ENCODE measurements around the gene SLC30A4. TPM values are rescaled to one million over a fixed set of nuclear protein-coding genes. Genes with fewer than 3 reads are reported as not detected.
"Not testable (repeated sequence)": the region's sequence is repeated elsewhere in the genome, so short reads cannot be mapped to it uniquely, and the experiment has no call there.

SLC30A4 gene
- total RNA-seq, 2 donors from 2014 or later: 4.9 to 5.0 TPM

DNA sequence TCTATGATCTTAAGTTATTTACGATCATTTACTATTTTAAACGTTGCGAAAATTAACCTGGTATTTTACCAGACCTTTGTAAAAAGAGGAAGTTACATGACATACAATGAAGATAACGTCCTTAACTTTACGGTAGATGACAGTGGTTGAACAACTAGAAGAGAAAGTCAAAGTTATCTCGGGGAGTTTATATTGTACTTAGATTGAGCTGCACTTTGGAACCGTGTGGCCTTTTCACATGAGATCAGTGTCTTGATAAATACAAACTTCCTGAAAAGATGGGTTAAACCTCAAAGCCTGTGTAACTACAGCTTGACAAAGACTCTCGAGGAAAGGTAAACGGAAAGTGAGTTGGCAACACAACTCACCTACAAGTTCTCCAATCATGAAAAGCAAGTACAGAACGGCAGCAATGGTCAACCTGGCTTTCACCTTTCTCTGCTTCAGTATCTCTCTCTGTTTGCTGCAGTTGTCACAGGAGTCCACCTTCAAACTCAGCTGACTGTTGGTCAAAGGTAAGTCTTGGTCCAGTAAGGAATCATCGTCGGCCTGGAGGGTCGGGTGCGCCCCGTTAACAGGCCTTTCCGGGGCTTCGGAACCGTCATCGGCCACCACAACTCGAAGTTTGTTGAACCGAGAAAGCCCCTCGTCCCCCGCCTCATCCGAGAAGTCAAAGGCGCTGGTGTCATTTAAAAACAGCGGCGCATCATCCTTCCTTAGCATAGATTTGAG lies 793 bp downstream of the SLC30A4 start:
- intact Hi-C loops (cut with DNase I): loop anchor here in 1 of 2 donors (2.0 kb wide), 1 partner anchor 65 kb away; the partner anchor contains the start of gene BLOC1S6
- peak in 1 of 2 donors; percentile 3 for ATAC-seq

DNA sequence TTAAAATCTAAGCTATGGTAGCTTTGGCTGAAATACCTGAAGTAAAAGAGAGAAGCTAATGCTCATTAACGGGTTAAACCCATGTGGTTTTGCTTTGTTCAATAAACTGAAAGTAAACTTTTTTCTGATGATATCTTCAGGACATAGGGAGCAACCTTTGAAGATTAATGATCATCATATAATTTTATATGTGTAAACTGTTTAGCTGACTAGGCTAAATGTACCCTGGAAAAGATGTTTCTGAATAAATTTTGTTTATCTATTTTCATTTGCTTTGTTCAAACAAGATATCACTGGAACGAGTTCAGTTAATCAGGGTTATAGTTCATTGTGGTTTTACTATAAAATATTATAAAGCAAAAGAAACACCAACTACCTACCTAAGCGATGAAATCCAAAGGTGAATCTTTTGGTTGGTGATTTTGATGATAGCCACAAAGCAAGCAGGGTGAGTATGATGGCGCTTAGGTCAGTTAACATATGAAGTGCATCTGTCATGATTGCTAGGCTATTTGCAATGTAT lies 11.7 kb downstream of the SLC30A4 start:
- intact Hi-C loops (cut with DNase I): no loop called here
- no peak for DNase-seq
- ATAC-seq: no peak

More for the DNA sequence above, 793 bp downstream of the SLC30A4 start:
- DNase-seq: no peak

DNA sequence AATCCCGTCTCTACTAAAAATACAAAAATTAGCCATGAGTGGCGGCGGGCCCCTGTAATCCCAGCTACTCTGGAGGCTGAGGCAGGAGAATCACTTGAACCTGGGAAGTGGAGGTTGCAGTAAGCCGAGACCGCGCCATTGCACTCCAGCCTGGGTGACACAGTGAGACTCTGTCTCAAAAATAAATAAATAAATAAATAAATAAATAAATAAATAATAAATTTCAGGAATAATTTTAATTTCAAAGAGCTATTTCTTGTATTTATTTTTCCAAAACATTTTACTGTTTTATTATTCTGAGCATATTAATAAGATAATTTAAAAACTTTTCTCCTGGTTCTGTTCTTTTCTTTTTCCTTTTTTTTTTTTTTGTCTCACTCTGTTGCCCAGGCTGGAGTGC lies 15.4 kb downstream of the SLC30A4 start:
- intact Hi-C loops (cut with DNase I); ATAC-seq; DNase-seq: not testable (repeated sequence)

DNA sequence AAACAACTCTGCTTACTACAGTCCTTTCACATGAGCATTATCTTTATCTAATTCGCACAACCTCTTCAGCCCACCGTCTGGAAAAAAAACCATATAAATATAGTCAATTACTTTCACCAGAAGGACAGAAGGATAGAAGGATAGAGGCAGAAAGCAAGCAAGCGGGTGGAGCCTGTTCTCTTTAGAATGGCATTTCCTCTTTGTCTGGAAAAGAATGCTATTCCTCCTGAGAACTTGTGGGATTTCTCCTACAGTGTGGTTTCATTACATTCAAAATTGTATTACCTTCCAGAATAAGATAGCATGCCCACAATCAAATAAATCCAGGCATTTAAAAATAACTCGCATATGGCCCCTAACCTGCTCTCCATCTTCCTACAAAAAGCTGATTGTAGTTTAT lies 23.1 kb downstream of the SLC30A4 start:
- intact Hi-C loops (cut with DNase I): no loop called here
- DNase-seq: no peak
- ATAC-seq: no peak

DNA sequence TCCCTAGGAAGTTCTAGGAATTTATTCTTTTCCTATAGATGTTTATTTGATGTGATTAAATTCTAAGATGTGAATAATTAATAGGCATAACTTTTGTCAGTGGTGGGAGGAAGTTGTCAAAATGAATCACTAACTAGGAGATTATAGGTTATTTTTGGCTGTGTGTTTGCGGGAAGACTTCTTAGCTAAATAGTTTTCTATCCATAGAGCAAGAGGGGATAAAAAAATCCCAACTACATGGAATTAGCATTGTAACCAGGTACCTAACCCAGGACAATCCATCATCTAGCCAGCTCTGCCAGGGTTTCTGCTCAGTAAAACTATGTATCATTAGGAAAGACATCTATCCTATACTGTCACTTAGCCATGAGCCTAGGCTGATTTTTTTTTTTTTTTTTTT lies 23.9 kb downstream of the SLC30A4 start:
- intact Hi-C loops (cut with DNase I): no loop called here
- DNase-seq (no peak), ATAC-seq (no peak)

DNA sequence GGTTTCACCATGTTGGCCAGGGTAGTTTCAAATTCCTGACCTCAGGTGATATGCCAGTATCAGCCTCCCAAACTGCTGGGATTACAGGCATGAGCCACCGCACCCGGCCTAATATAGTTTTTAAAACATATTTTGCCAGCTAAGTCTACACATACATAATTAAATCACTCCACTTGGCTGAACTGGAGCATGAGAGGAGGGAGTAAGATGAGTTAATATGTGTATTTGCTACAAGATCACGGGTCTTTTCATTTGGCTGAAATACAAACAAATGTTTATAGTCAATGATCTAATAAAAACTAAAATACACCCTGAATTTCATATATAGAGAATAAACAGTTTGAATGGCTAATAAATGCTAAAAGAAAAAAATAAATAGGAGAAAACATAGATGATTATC lies 25.3 kb downstream of the SLC30A4 start:
- ATAC-seq: no peak
- intact Hi-C loops (cut with DNase I): no loop called here
- no peak for DNase-seq

DNA sequence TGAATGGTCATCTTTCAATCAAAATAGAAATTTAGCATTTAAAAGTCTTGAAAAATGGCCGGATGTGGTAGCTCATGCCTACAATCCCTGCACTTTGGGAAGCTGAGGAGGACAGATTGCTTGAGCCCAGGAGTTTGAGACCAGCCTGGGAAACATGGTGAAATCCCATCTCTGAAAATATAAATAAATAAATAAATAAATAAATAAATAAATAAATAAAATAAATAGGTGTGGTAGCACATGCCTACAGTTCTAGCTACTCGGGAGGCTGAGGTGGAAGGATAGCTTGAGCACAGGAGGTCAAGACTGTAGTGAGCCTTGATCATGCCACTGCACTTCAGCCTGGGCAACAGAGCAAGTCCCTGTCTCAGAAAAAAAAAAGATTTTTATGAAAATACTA lies 25.9 kb downstream of the SLC30A4 start:
- ATAC-seq (no peak), DNase-seq (no peak)
- intact Hi-C loops (cut with DNase I): no loop called here

DNA sequence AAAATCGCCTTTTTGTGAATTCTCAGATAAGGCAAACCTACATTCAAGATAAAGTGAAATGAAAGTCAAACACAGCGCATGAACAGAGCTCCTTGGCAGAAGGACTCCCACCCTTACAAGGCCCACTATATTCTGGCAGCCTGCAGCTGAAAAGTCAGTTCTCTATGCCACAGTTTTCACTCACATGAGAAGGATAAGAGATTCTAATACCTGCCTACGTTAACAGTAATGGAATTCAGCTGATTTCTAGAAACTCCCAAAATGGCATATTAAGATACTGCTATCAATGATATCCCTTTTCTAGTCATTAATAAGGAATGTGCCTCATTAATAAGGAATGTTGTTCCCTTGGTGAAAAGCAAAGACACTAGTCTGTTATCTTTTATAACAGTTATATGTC lies 27.0 kb downstream of the SLC30A4 start:
- intact Hi-C loops (cut with DNase I): no loop called here
- DNase-seq (no peak), ATAC-seq (peak in 1 of 2 donors; percentile 36)

DNA sequence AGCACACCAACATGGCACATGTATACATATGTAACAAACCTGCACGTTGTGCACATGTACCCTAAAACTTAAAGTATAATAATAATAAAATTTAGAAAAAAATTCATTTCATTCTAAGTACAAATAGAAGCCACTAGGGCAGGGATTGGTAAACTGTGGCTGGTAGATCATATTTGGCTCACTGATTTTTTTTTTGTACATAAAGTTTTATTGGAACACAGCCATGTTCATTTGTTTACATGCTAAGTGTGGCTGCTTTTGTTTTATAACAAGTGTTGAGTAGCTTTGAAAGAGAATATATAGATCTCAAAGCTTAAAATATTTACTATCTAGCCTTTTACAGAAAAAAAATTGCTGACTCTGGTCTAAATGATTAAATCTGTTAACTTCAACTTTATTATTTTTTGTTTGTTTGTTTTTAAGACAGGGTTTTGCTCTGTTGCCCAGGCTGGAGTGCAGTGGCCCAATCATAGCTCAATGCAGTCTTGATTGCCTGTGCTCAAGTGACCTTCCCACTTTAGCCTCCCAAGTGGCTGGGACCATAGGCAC lies 32.8 kb downstream of the SLC30A4 start:
- ATAC-seq (no peak), DNase-seq (no peak)
- intact Hi-C loops (cut with DNase I): no loop called here

DNA sequence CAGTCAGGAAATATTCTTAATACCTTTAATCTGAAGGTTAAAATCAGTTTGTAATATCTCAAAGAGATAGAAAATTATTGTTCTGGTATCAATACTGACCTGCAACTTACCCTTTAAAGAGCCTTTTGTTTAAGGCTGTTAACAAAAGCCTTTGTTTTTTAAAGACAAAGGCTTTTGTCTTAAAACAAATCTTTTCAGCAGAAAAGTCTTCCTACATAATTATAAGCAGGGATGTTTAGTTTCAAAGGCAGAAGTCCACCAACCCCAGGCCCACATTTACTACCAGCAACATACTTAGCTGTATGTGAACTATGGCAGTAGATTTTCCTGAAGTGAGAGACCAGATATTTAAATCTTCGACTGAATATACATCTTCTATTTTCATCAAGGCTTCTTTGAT lies 36.2 kb downstream of the SLC30A4 start:
- no peak for ATAC-seq
- intact Hi-C loops (cut with DNase I): no loop called here
- no peak for DNase-seq

DNA sequence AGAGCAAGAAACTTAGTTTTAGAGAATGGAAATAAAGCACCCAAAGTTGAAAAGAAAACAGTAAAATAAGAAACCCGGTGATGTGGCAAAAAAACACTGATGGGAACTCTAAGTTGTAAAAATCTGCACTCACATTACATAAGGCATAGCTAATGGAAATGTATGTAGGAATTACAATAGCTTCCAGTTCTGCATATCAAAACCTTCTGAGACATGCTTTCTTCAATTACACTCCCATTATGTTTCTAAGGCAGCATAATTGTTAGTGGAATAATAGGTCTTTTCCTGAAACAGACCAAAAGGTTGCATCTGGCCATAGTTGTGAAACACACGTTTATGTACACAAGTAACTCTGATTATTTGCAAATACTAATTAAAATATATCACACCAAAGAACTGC lies 41.4 kb downstream of the SLC30A4 start:
- ATAC-seq: no peak
- no peak for DNase-seq
- intact Hi-C loops (cut with DNase I): no loop called here

DNA sequence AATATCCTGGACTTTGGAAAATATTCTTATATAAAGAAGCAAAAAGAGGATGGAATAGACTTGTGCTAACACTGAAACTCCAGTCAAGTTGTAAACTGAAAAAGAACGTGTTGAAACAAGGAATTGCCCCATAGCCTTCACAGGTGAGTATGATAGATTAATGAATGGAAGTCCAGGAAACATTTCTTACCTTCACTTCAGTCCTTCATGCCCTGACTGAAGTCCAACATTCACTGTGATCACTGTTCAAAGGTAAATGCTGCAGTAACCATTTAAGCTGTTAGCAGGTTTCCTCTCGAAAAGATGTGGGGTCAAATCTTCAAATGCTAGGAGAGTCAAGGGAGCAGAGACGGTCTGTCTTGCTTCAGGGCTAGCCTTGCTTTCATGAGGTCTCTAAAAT lies 46.1 kb downstream of the SLC30A4 start:
- ATAC-seq (no peak), DNase-seq (no peak)
- intact Hi-C loops (cut with DNase I): no loop called here

DNA sequence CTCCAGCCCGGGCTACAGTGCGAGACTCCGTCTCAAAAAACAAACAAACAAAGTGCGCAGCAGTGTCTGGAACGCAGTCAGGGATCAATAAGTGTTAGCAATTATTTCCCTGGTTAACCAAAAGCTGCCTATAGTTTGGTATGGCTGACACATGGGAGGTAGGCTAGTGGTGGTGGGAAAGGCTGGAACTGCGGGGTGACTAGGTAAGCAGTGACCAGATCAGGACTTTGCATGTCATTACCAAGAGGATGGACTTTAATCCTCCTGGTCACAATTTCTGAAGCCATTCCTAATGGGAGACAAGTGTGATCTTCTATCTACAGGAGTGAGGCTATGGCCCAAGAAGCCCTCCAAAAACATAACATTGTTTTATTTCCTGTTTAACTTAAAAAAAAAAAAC lies 47.8 kb downstream of the SLC30A4 start:
- intact Hi-C loops (cut with DNase I): no loop called here
- ATAC-seq: no peak
- DNase-seq: no peak

DNA sequence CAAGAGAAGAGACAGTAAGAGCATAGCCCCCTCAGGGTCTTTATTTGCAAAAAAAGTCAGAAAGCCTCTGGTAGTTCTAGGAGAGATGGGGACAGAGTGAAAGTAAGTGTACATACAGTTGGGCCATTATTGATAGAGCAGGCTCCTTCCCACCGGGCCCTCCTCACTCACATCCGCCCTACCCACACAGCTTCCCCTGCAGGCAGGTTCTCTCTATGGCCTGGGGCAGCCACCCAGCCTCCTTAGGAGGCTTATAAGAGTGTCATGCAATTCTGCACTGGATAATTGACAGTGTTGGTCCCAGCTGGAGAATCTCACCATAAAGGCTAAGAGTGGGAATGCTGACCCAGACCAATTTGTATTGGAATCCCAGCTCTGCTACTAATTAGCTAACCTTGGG lies 49.5 kb downstream of the SLC30A4 start:
- ATAC-seq (no peak), DNase-seq (no peak)
- intact Hi-C loops (cut with DNase I): no loop called here

DNA sequence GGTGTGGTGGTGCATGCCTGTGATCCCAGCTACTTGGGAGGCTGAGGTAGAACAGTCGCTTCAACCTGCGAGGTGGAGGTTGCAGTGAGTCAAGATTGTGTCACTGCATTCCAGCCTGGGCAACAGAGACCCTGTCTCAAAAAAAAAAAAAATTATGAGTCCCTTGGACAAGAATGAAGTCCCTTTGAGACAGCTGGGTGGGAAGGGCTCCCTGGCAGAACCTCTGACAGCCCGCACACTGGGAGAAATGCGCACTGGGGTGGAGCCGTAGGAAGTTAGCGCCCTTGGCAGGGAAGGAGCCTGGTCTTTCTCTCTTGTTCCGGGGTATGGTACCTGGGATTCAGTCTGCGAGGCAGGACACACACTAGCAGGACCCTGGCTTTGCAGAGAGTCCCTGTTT lies 51.4 kb downstream of the SLC30A4 start:
- ATAC-seq (no peak), DNase-seq (no peak)
- intact Hi-C loops (cut with DNase I): no loop called here

DNA sequence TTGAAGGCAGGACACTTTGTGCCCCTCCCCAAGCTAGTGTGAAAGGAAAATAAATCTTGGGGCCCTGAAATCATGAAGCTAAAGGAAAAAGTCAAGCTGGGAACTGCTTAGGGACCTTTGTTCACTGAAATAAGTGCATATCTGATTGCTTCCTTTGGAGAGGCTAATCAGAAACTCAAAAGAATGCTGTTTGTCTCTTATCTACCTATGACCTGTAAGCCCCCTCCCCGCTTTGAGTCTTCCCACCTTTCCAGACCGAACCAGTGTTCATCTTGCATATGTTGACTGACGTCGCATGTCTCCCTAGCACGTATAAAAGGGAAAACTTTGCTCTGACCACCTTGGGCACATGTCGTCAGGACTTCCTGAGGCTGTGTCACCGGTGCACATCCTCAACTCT lies 53.1 kb downstream of the SLC30A4 start:
- no peak for ATAC-seq

DNA sequence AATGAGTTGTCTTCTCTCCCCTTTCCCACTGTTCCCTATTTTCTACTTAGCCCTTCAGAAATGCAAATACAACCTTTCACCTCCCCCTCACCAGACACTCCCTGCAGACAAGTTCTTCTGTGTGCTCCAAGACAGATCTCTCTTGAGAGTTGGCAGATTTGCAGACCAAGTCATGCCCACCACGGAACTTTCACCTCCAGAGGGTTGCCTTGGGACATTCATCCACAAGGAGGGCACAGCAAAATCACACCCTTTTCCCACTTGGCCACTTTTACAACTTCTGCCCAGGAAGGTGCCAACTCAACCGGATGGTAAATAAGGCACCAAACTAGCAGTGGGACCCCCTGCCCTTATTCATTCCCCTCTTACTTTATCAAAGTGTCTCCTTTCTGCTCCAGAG lies 53.5 kb downstream of the SLC30A4 start:
- no peak for ATAC-seq
- intact Hi-C loops (cut with DNase I): no loop called here

More for the DNA sequence above, 53.1 kb downstream of the SLC30A4 start:
- no peak for DNase-seq
- intact Hi-C loops (cut with DNase I): no loop called here

DNA sequence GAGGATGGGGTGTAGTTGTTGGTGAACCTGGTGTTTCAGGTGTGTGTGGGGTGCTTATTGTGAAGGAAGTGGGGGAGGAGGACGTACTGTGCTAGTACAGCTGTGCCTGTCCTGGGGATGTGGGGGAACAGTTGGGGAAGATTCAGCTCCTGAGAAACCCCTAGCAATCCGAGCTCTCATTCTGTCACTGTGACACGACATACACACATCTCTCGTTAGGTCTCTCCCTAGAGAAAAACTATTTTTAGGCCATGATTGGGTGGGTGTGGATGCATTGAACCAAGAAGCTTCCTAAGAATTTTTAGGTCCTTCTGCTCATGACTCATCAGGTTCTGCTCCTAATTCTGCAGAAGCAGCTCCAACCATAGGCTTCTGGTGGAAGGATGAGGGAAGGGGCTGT lies 54.3 kb downstream of the SLC30A4 start:
- DNase-seq (no peak), ATAC-seq (no peak)
- intact Hi-C loops (cut with DNase I): no loop called here

More for the DNA sequence above, 53.5 kb downstream of the SLC30A4 start:
- no peak for DNase-seq

DNA sequence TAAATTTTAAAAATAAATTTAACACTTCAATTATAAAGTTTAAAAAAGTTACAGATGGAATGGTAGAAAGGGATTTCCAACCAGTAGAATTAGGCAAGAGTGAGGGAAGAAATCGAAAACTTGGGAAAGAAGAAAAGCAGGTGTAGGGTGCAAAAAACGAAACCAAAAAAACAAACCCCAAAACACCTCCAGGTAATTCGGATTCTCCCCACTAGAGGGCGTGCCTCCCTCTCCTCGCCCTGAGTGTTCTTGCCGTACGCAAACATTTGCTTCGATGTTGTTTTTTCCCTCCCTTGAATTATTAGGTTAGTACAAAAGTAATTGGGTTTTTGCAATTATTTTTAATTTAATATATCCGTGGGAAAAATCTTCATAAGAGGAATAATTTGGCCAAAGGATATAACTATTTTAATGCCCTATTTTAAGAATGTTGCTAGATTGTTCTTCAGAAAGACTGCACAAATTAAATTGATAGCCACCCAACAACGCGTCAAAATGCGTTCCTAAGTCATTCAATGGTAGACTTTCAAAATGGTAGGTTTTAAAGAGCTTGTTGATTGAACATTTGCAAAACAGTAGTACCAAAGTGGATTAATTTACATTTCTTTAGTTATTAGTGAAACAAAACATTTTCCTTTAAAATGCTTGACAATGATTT lies 63.7 kb downstream of the SLC30A4 start:
- ATAC-seq: peak in 1 of 2 donors; percentile 17
- intact Hi-C loops (cut with DNase I): loop anchor here (1.0 to 10.0 kb wide), 4 partner anchors 29 to 297 kb away; no protein-coding TSS in a partner anchor
- DNase-seq: peak; percentile 62

Data from left cardiac atrium (tissue), 4 donors.